GM12878 (cell line): ENCODE measurements around the gene ETDB. TPM values are rescaled to one million over a fixed set of nuclear protein-coding genes. Genes with fewer than 3 reads are reported as not detected.
"Not testable (repeated sequence)": the region's sequence is repeated elsewhere in the genome, so short reads cannot be mapped to it uniquely, and the experiment has no call there.

Source experiments
- ATAC-seq: fragments of 200-7000 bp; cut with Tn5 transposase; 3 replicates; pipeline ENCODE4 v1.9.1; 2020; ENCODE audit warnings: mild to moderate bottlenecking, moderate library complexity
- BruUV-seq: library from RNA; stranded (reverse); fragments of 400-500 nt; replicated peaks from 2 replicates; lab custom pipeline; 2021; lab: Mats Ljungman, UMichigan
- CTCF ChIA-PET: fragments of 300-600 bp; sonication (Branson Sonifier 250); formaldehyde crosslinking; extraction: SDS; loops from one replicate; lab custom pipeline; 2021; ENCODE audit warnings: inconsistent platforms; lab: Yijun Ruan, JAX
- POLR2A ChIA-PET: fragments of 350-600 bp; formaldehyde crosslinking; extraction: SDS; loops from one replicate; lab custom pipeline; 2021; ENCODE audit warnings: inconsistent platforms; lab: Charles Lee
- RAD21 ChIA-PET: fragments of 300-600 bp; sonication (Branson Sonifier 250); formaldehyde crosslinking; loops from one replicate; lab custom pipeline; 2023; ENCODE audit warnings: antibody characterized with exemption; ENCODE audit not compliant: unreplicated experiment; lab: Charles Lee
- SMC1A ChIA-PET: fragments of 300-600 bp; sonication (Branson Sonifier 250); formaldehyde crosslinking; loops from one replicate; lab custom pipeline; 2023; ENCODE audit not compliant: unreplicated experiment, uncharacterized antibody; lab: Charles Lee
- DNase-seq: peaks from one replicate; pipeline ENCODE4 v3.0.0-alpha.2; 2011; ENCODE audit warnings: low read depth, low spot score
- FAIRE-seq: peaks from 3 replicates; lab custom pipeline; 2011; peaks lifted over from hg19 to GRCh38; lab: Jason Lieb, UNC
- H2AFZ ChIP-seq: 2 replicates; pipeline ENCODE4 v1.6.0; 2011; ENCODE audit warnings: low read depth, low read length, control low read depth; ENCODE audit not compliant: control insufficient read depth
- H3K27ac ChIP-seq: 2 replicates; pipeline ENCODE4 v1.5.1; 2011; ENCODE audit warnings: control low read depth; ENCODE audit not compliant: control insufficient read depth, insufficient read depth
- H3K27me3 ChIP-seq, 2 experiments: replicated peaks in 1 of 2; 2 replicates each; pipeline versions ENCODE4 v1.6.0 to v1.6.1; 2011; ENCODE audit warnings: low read length in 1 of 2; ENCODE audit not compliant: control insufficient read depth in 2 of 2, insufficient read depth in 2 of 2
- H3K36me3 ChIP-seq, 2 experiments: 2 replicates each; pipeline ENCODE4 v1.5.1; 2011; ENCODE audit warnings: low read length in 1 of 2; ENCODE audit not compliant: control insufficient read depth in 2 of 2, insufficient read depth in 2 of 2
- H3K4me1 ChIP-seq: 2 replicates; pipeline ENCODE4 v1.6.1; 2011; ENCODE audit warnings: mild to moderate bottlenecking, low read length, moderate library complexity, mixed read lengths; ENCODE audit not compliant: control insufficient read depth, insufficient read depth
- H3K4me2 ChIP-seq: 2 replicates; pipeline ENCODE4 v1.6.0; 2011; ENCODE audit warnings: control low read depth; ENCODE audit not compliant: control insufficient read depth, insufficient read depth
- H3K4me3 ChIP-seq: fragments of 200-600 bp; sonication (generic); 2 replicates; pipeline ENCODE4 v1.5.1; 2016
- H3K79me2 ChIP-seq: 2 replicates; pipeline ENCODE4 v1.6.0; 2011; ENCODE audit warnings: low read length; ENCODE audit not compliant: control insufficient read depth, insufficient read depth
- H3K9ac ChIP-seq: 2 replicates; pipeline ENCODE4 v1.8.0; 2011; ENCODE audit warnings: low read length, control low read depth, mixed read lengths; ENCODE audit not compliant: control insufficient read depth, insufficient read depth
- H3K9me3 ChIP-seq: replicated peaks from 3 replicates; pipeline ENCODE4 v1.5.1; 2011; ENCODE audit warnings: mild to moderate bottlenecking, low read length; ENCODE audit not compliant: control insufficient read depth, insufficient read depth
- H4K20me1 ChIP-seq: 2 replicates; pipeline ENCODE4 v1.6.0; 2011; ENCODE audit not compliant: control insufficient read depth, insufficient read depth
- CUX1 ChIP-seq: IDR thresholded peaks from 2 replicates; pipeline ENCODE4 v1.6.1; 2012; ENCODE audit warnings: improper control_type of control experiment, low read depth, low read length; ENCODE audit not compliant: insufficient replicate concordance
- ESRRA ChIP-seq: IDR thresholded peaks from 2 replicates; pipeline ENCODE4 v1.6.1; 2012; ENCODE audit warnings: mild to moderate bottlenecking, low read length, improper control_type of control experiment
- IKZF1 ChIP-seq: fragments of 450-650 bp; conservative IDR thresholded peaks from 2 replicates; pipeline ENCODE4 v1.6.1; 2017; ENCODE audit warnings: antibody characterized with exemption, mild to moderate bottlenecking
- MTA2 ChIP-seq: fragments of 450-650 bp; IDR thresholded peaks from 2 replicates; pipeline ENCODE4 v1.6.1; 2016; ENCODE audit warnings: low read depth, mild to moderate bottlenecking, moderate library complexity
- NFYB ChIP-seq: IDR thresholded peaks from 2 replicates; pipeline ENCODE4 v1.6.1; 2011; ENCODE audit warnings: low read depth, mild to moderate bottlenecking, low read length, improper control_type of control experiment, moderate library complexity; ENCODE audit not compliant: insufficient read depth
- PML ChIP-seq: IDR thresholded peaks from 2 replicates; pipeline ENCODE4 v1.6.1; 2012; ENCODE audit warnings: low read length, inconsistent platforms
- REST ChIP-seq: IDR thresholded peaks from 2 replicates; pipeline ENCODE4 v1.6.1; 2012; ENCODE audit warnings: mild to moderate bottlenecking, low read depth, low read length
- SMAD1 ChIP-seq: fragments of 450-650 bp; IDR thresholded peaks from 2 replicates; pipeline ENCODE4 v1.6.1; 2018; ENCODE audit warnings: mild to moderate bottlenecking, low read depth; ENCODE audit not compliant: partially characterized antibody
- WGBS: methylation state at CpG from one replicate; pipeline ENCODE4 v1.1.6; 2016; ENCODE audit warnings: low lambda C conversion rate; ENCODE audit not compliant: insufficient replicate concordance, insufficient coverage; ENCODE audit errors: missing lambda C conversion rate; 5-methylcytosine and 5-hydroxymethylcytosine counted together
- in situ Hi-C: fragments of 300-500 bp; cut with MboI; formaldehyde crosslinking; loops from 9 replicates; pipeline ENCODE4 v1.14.3; 2018; ENCODE audit warnings: mixed read lengths
- intact Hi-C: fragments of 100-400 bp; cut with micrococcal nuclease; formaldehyde crosslinking; loops from one replicate; pipeline ENCODE4 v1.14.2; 2022; ENCODE audit not compliant: unreplicated experiment
- polyA plus RNA-seq, 11 experiments: library from polyadenylated mRNA; depleted of rRNA in 4 of 11; unstranded in 6 of 11; stranded (reverse) in 5 of 11; fragments of >200 nt; fragmentation: Nextera tagmentation in 4 of 11; fragmentation: Illumina TruSeq in 1 of 11; extraction: Ambion mirVana in 4 of 11; extraction: Trizol in 1 of 11; gene quantifications; 1 replicate in 1 of 11; 2 replicates in 10 of 11; pipeline versions ENCODE4 v1.2.1 to v1.2.3, GENCODE V29; 2011 to 2016; ENCODE audit warnings: inconsistent platforms in 2 of 11, missing spikeins in 2 of 11, low read depth in 1 of 11
- total RNA-seq, 4 experiments: library from RNA; depleted of rRNA in 3 of 4; stranded (reverse); fragments of >200 nt in 3 of 4; fragmentation: Illumina TruSeq in 1 of 4; extraction: Trizol in 1 of 4; gene quantifications; 2 replicates each; pipeline versions ENCODE4 v1.2.1 to v1.2.3, GENCODE V29; 2013 to 2021

Gene ETDB
- total and polyA plus RNA-seq, 10 of the 15 experiments (the other 5 are each of a cell fraction or from before 2014, with no cell fraction given) = not detected

GRCh38 chrX:135097196-135097744 lies 23.1 kb downstream of the ETDB start:
- H3K9ac ChIP-seq, POLR2A ChIA-PET, FAIRE-seq, H3K79me2 ChIP-seq, H4K20me1 ChIP-seq, RAD21 ChIA-PET, intact Hi-C loops, BruUV-seq, DNase-seq, H3K4me2 ChIP-seq, H3K4me3 ChIP-seq, in situ Hi-C loops, SMC1A ChIA-PET, H3K27me3 ChIP-seq, ATAC-seq, H3K27ac ChIP-seq, H3K36me3 ChIP-seq, H2AFZ ChIP-seq, H3K4me1 ChIP-seq, CTCF ChIA-PET, H3K9me3 ChIP-seq: not testable (repeated sequence)
- 62% methylated on average over 15 of the region's 15 CpGs for WGBS

- ChIA-PET SMC1A (no interaction called here), RAD21 (no interaction called here), CTCF (interaction anchor here (1.4 kb wide), 1 partner anchor 16 kb away, joined by 4 read pairs; no protein-coding TSS in a partner anchor), POLR2A (no interaction called here)
- intact Hi-C loops = no loop called here
- H3K4me3 ChIP-seq = no peak overlapping the region
- 31% methylated on average over 5 of the region's 5 CpGs for WGBS
- no peaks in the 10 kb centered on the region for H3K4me1 ChIP-seq
- DNase-seq (no peak), ATAC-seq (no peak), FAIRE-seq (no peak)
- in situ Hi-C loops = no loop called here
- H3K27ac ChIP-seq = no peak overlapping the region
- no TSS peak for BruUV-seq
- no peaks in the 10 kb centered on the region; the same call in 2 of the 3 replicates for H3K9me3 ChIP-seq
- no peak overlapping the region for H3K9ac ChIP-seq
- no peaks in the 10 kb centered on the region for H3K36me3 ChIP-seq
- no peak overlapping the region for H2AFZ ChIP-seq
- no peak overlapping the region for H3K4me2 ChIP-seq
- H4K20me1 ChIP-seq = no peaks in the 10 kb centered on the region
- H3K27me3 ChIP-seq = no peaks in the 10 kb centered on the region
- no peaks in the 10 kb centered on the region for H3K79me2 ChIP-seq
- no peak for TF ChIP-seq IKZF1
- TF ChIP-seq NFYB = no peak
- TF ChIP-seq SMAD1 = no peak
- no peak for TF ChIP-seq MTA2
- TF ChIP-seq REST = no peak
- no peak for TF ChIP-seq PML
- no peak for TF ChIP-seq CUX1
- no peak for TF ChIP-seq ESRRA
These were observed 24.6 kb downstream of the ETDB start for GRCh38 chrX:135095715-135096114.
